ENCODE data around the gene SLC25A21. TPM values are rescaled to one million over a fixed set of nuclear protein-coding genes. Genes with fewer than 3 reads are reported as not detected.

SLC25A21 gene
- polyA plus RNA-seq, 2 of the 4 experiments (the other 2 are of a cell fraction), result 0.68 to 1.4 TPM

DNA sequence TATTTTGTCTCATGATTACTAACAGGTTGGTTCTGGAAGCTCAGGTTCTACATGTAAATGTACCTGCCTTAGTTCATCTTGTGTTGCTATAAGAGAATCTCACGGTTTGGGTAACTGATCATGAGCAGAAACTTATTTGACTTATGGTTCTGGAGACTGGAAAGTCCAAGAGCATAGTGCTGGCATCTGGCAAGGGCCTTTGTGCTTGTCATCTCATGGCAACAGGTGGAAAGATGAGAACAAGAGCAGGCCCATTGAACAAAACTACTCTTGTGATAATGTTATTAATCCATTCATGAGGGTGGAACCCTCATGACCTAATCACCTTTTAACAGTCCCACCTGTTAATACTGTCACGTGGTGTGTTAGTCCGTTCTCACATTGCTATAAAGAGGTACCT is 48.7 kb upstream of the SLC25A21 start:
- WGBS (ENCODE audit: missing lambda C conversion rate), result 78% methylated on average over 3 of the region's 3 CpGs
- ATAC-seq (no peak), FAIRE-seq (no peak), DNase-seq (ENCODE audit: low read depth in 1 of 2, low spot score in 1 of 2) (no peak)
- no peak overlapping the region for H3K4me3 ChIP-seq
- CTCF ChIA-PET, result interaction anchor here (0.6 to 1.7 kb wide), 5 partner anchors 9 to 639 kb away, joined by 3 to 8 read pairs (median 5); no protein-coding TSS in a partner anchor
- H3K4me1 ChIP-seq, result peaks cover 10% of the 10 kb centered on the region; the same call in 1 of the 3 replicates
- H3K27ac ChIP-seq, result no peak overlapping the region
- POLR2A ChIA-PET, result no interaction called here
- no peak overlapping the region for H3K4me2 ChIP-seq
- TF ChIP-seq MAX (IDR thresholded peaks at IDR 0.05) (no peak), SMC3 (IDR thresholded peaks at IDR 0.05) (no peak)
- TF ChIP-seq, protein P1, sequence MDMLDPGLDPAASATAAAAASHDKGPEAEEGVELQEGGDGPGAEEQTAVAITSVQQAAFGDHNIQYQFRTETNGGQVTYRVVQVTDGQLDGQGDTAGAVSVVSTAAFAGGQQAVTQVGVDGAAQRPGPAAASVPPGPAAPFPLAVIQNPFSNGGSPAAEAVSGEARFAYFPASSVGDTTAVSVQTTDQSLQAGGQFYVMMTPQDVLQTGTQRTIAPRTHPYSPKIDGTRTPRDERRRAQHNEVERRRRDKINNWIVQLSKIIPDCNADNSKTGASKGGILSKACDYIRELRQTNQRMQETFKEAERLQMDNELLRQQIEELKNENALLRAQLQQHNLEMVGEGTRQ (IDR thresholded peaks at IDR 0.05), result no peak
- H3K9me3 ChIP-seq, result peaks cover 18% of the 10 kb centered on the region

DNA sequence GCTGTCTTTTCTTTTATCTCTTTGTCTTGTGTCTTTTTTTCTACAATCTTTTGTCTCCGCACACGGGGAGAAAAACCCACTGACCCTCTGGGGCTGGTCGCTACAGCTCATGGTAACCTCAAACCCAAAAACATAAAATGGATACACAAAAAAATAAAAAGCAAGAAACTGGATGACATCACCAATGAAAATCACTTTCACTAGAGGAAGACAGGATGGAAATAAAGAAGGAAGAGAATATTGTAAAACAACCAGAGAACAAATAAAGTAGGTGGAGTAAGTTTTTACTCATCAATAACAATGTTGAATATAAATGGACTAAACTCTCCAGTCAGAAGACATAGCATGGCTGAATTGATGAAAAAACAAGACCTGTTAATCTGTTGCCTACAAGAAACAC is 42.9 kb upstream of the SLC25A21 start:
- CTCF ChIA-PET, result interaction anchor here (0.6 to 1.9 kb wide), 3 partner anchors 15 to 22 kb away, joined by 3 to 7 read pairs (median 4); no protein-coding TSS in a partner anchor
- no peak for TF ChIP-seq NR3C1 (IDR thresholded peaks at IDR 0.05)
- no peak for TF ChIP-seq FOSL2 (IDR thresholded peaks at IDR 0.05)
- no peak for TF ChIP-seq FOSL2 (CRISPR knock-in tag; IDR thresholded peaks at IDR 0.05)
- TF ChIP-seq TP53 (CRISPR knock-in tag; IDR thresholded peaks at IDR 0.05), result no peak
- TF ChIP-seq SREBF2 (IDR thresholded peaks at IDR 0.05), result no peak
- TF ChIP-seq BCL3 (IDR thresholded peaks at IDR 0.05), result no peak
- TF ChIP-seq PHF8 (IDR thresholded peaks at IDR 0.05; ENCODE audit: borderline replicate concordance, low read depth), result no peak
- TF ChIP-seq HDAC2 (IDR thresholded peaks at IDR 0.05), result no peak
- no peak for TF ChIP-seq POLR2A (IDR thresholded peaks at IDR 0.05; ENCODE audit: low read length)
- TF ChIP-seq EHMT2 (IDR thresholded peaks at IDR 0.05; ENCODE audit: low read depth), result no peak
- no peak for TF ChIP-seq CBX2 (IDR thresholded peaks at IDR 0.05; ENCODE audit: borderline replicate concordance, low read depth)
- TF ChIP-seq, protein P2, sequence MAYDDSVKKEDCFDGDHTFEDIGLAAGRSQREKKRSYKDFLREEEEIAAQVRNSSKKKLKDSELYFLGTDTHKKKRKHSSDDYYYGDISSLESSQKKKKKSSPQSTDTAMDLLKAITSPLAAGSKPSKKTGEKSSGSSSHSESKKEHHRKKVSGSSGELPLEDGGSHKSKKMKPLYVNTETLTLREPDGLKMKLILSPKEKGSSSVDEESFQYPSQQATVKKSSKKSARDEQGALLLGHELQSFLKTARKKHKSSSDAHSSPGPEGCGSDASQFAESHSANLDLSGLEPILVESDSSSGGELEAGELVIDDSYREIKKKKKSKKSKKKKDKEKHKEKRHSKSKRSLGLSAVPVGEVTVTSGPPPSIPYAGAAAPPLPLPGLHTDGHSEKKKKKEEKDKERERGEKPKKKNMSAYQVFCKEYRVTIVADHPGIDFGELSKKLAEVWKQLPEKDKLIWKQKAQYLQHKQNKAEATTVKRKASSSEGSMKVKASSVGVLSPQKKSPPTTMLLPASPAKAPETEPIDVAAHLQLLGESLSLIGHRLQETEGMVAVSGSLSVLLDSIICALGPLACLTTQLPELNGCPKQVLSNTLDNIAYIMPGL (CRISPR knock-in tag; IDR thresholded peaks at IDR 0.05; ENCODE audit: borderline replicate concordance), result no peak
- no peak for TF ChIP-seq POLR2AphosphoS2 (conservative IDR thresholded peaks at IDR 0.05; ENCODE audit: low read length)

DNA sequence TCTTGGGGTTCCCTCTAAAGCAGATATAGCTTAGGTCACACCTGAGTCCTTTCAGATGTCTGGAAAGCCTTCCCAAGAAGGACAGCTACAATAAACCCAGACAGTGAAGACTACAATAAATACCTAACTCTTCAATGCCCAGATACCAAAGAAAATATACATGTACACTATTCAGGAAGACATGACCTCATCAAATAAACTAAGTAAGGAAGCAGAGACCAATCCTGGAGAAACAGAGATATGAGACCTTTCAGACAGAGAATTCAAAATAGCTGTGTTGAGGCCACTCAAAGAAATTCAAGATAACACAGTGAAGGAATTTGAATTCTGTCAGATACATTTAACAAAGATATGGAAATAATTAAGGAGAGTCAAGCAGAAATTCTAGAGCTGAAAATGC is 40.6 kb upstream of the SLC25A21 start:
- ATAC-seq (no peak), FAIRE-seq (no peak), DNase-seq (ENCODE audit: low read depth in 1 of 2, low spot score in 1 of 2) (no peak)
- Histone ChIP-seq H3K4me1 (no peaks in the 10 kb centered on the region), H3K9me3 (no peaks in the 10 kb centered on the region), H3K27ac (no peak overlapping the region), H3K4me3 (no peak overlapping the region), H3K4me2 (no peak overlapping the region)
- ChIA-PET CTCF (interaction anchor here (0.8 to 1.6 kb wide), 2 partner anchors 17 to 20 kb away, joined by 3 to 5 read pairs; no protein-coding TSS in a partner anchor), POLR2A (no interaction called here)
- TF ChIP-seq, protein P3, sequence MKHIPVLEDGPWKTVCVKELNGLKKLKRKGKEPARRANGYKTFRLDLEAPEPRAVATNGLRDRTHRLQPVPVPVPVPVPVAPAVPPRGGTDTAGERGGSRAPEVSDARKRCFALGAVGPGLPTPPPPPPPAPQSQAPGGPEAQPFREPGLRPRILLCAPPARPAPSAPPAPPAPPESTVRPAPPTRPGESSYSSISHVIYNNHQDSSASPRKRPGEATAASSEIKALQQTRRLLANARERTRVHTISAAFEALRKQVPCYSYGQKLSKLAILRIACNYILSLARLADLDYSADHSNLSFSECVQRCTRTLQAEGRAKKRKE (CRISPR knock-in tag; IDR thresholded peaks at IDR 0.05; ENCODE audit: low read depth), result no peak
- TF ChIP-seq KDM5A (IDR thresholded peaks at IDR 0.05) (no peak), ZFP36 (IDR thresholded peaks at IDR 0.05; ENCODE audit: borderline replicate concordance, partially characterized antibody) (no peak), NPAS2 (CRISPR knock-in tag; IDR thresholded peaks at IDR 0.05; ENCODE audit: borderline replicate concordance) (no peak), HOXB5 (CRISPR knock-in tag; IDR thresholded peaks at IDR 0.05) (no peak), ESRRA (IDR thresholded peaks at IDR 0.05; ENCODE audit: borderline replicate concordance, low read length) (no peak), CTCF (IDR thresholded peaks at IDR 0.05) (no peak), JUNB (IDR thresholded peaks at IDR 0.05) (no peak), RARB (CRISPR knock-in tag; IDR thresholded peaks at IDR 0.05) (no peak), PHF8 (IDR thresholded peaks at IDR 0.05; ENCODE audit: borderline replicate concordance, low read depth) (no peak), TFCP2L1 (CRISPR knock-in tag; IDR thresholded peaks at IDR 0.05) (no peak), RAD21 (conservative IDR thresholded peaks at IDR 0.05 in 1 of 2, IDR thresholded peaks at IDR 0.05 in 1 of 2) (no peak)
- TF ChIP-seq, protein P2 (CRISPR knock-in tag; IDR thresholded peaks at IDR 0.05; ENCODE audit: borderline replicate concordance), result no peak

More for the DNA sequence above, 42.9 kb upstream of the SLC25A21 start:
- no peak overlapping the region for H3K4me3 ChIP-seq
- no peak overlapping the region for H3K4me2 ChIP-seq
- no peak for FAIRE-seq
- no peak overlapping the region for H3K27ac ChIP-seq
- 94% methylated on average over 3 of the region's 3 CpGs for WGBS (ENCODE audit: missing lambda C conversion rate)
- no peak for ATAC-seq
- POLR2A ChIA-PET, result no interaction called here
- no peaks in the 10 kb centered on the region for H3K9me3 ChIP-seq
- no peaks in the 10 kb centered on the region for H3K4me1 ChIP-seq
- no peak for DNase-seq (ENCODE audit: low read depth in 1 of 2, low spot score in 1 of 2)
